Neural progenitor cell (in vitro differentiated cells): ENCODE measurements around the gene DNASE1L3. TPM values are rescaled to one million over a fixed set of nuclear protein-coding genes. Genes with fewer than 3 reads are reported as not detected.

Experiments
- DNase-seq: peaks from one replicate; pipeline ENCODE4 v3.0.0-alpha.2; 2016; ENCODE audit warnings: low spot score
- H2AFZ ChIP-seq: fragments of 200-600 bp; sonication (generic); replicated peaks from 2 replicates; pipeline ENCODE4 v1.6.1; 2016; ENCODE audit warnings: antibody characterized with exemption
- H3F3A ChIP-seq: fragments of 200-600 bp; sonication (generic); 2 replicates; pipeline ENCODE4 v1.6.1; 2016; ENCODE audit warnings: antibody characterized with exemption, low read depth
- H3K27ac ChIP-seq: fragments of 200-600 bp; sonication (generic); 2 replicates; pipeline ENCODE4 v1.5.1; 2016; ENCODE audit warnings: mild to moderate bottlenecking
- H3K27me3 ChIP-seq: fragments of 200-600 bp; sonication (generic); 2 replicates; pipeline ENCODE4 v1.6.1; 2016; ENCODE audit warnings: mild to moderate bottlenecking, moderate library complexity
- H3K36me3 ChIP-seq: fragments of 200-600 bp; sonication (generic); 2 replicates; pipeline ENCODE4 v1.5.1; 2016
- H3K4me1 ChIP-seq: fragments of 200-600 bp; sonication (generic); 2 replicates; pipeline ENCODE4 v1.6.1; 2016; ENCODE audit warnings: mixed run types
- H3K4me2 ChIP-seq: fragments of 200-600 bp; sonication (generic); 2 replicates; pipeline ENCODE4 v1.6.1; 2016
- H3K4me3 ChIP-seq: fragments of 200-600 bp; sonication (generic); 2 replicates; pipeline ENCODE4 v1.5.1; 2016
- H3K79me2 ChIP-seq: fragments of 200-600 bp; sonication (generic); 2 replicates; pipeline ENCODE4 v1.6.1; 2016; ENCODE audit warnings: low read depth
- H3K9ac ChIP-seq: fragments of 200-600 bp; sonication (generic); 2 replicates; pipeline ENCODE4 v1.6.1; 2016
- H3K9me3 ChIP-seq: fragments of 200-600 bp; sonication (generic); 2 replicates; pipeline ENCODE4 v1.5.1; 2016; ENCODE audit warnings: low read depth
- H4K20me1 ChIP-seq: fragments of 200-600 bp; sonication (generic); 2 replicates; pipeline ENCODE4 v1.6.1; 2016; ENCODE audit warnings: low read depth
- H3K27ac Mint-ChIP-seq: 3 replicates; pipeline ENCODE4 v1.8.0; 2021; ENCODE audit warnings: mixed read lengths
- H3K27me3 Mint-ChIP-seq: 2 replicates; pipeline ENCODE4 v1.8.0; 2022; ENCODE audit warnings: low read depth, mild to moderate bottlenecking, inconsistent platforms, moderate library complexity, mixed read lengths; ENCODE audit not compliant: insufficient read depth
- H3K36me3 Mint-ChIP-seq: 3 replicates; pipeline ENCODE4 v1.8.0; 2021; ENCODE audit warnings: mixed read lengths
- H3K4me1 Mint-ChIP-seq: 3 replicates; pipeline ENCODE4 v1.8.0; 2021; ENCODE audit warnings: mixed read lengths
- H3K4me3 Mint-ChIP-seq: 3 replicates; pipeline ENCODE4 v1.8.0; 2021; ENCODE audit warnings: mild to moderate bottlenecking, moderate library complexity, mixed read lengths
- H3K9me3 Mint-ChIP-seq: 3 replicates; pipeline ENCODE4 v1.8.0; 2020; ENCODE audit warnings: mixed read lengths
- EZH2 ChIP-seq: fragments of 200-600 bp; sonication (generic); IDR thresholded peaks from 2 replicates; pipeline ENCODE4 v1.6.1; 2017; ENCODE audit warnings: antibody characterized with exemption, mild to moderate bottlenecking, moderate library complexity
- EZH2phosphoT487 ChIP-seq: fragments of 200-600 bp; sonication (generic); IDR thresholded peaks from 2 replicates; pipeline ENCODE4 v1.6.1; 2017; ENCODE audit warnings: antibody characterized with exemption
- total RNA-seq: library from RNA; depleted of rRNA; stranded (reverse); fragments of >200 nt; gene quantifications from 2 replicates; pipeline ENCODE4 v1.2.3, GENCODE V29; 2015; ENCODE audit warnings: low replicate concordance
- TF ChIP-seq, protein P1 (sequence below): fragments of 200-600 bp; sonication (generic); IDR thresholded peaks from 2 replicates; pipeline ENCODE4 v1.5.1; 2017; ENCODE audit warnings: antibody characterized with exemption, mild to moderate bottlenecking

The DNASE1L3 gene
- total RNA-seq, 1 donor from 2014 or later: not detected

DNA sequence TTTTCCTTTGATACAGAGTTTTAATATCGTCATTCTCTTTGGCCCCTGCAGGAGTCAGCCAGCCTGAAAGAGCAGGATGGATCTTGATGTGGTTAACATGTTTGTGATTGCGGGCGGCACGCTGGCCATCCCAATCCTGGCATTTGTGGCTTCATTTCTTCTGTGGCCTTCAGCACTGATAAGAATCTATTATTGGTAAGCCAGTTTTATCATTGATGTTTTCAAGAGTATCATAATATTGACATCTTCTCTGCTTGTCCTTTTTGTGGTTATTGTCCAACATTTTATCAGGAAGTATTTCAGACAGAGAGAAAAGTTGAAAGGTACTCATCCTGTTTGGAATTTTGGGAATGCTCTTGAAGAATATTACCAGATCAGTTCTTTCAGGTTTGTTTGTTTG is 45.7 kb upstream of the DNASE1L3 start:
- no peaks in the 10 kb centered on the region for H3K27me3 ChIP-seq
- H3K36me3 ChIP-seq: no peaks in the 10 kb centered on the region
- H2AFZ ChIP-seq: no peak overlapping the region
- H3K4me1 ChIP-seq: peaks cover 48% of the 10 kb centered on the region
- Mint-ChIP-seq H3K4me1 (peaks cover 36% of the 10 kb centered on the region), H3K4me3 (no peak overlapping the region), H3K27ac (no peak overlapping the region), H3K36me3 (peaks cover 3% of the 10 kb centered on the region), H3K9me3 (no peaks in the 10 kb centered on the region), H3K27me3 (no peaks in the 10 kb centered on the region)
- no peak overlapping the region for H3K9ac ChIP-seq
- no peak overlapping the region for H3K4me2 ChIP-seq
- H3K9me3 ChIP-seq: no peaks in the 10 kb centered on the region
- no peak overlapping the region for H3K27ac ChIP-seq
- peaks cover 21% of the 10 kb centered on the region for H3F3A ChIP-seq
- no peaks in the 10 kb centered on the region for H4K20me1 ChIP-seq
- H3K79me2 ChIP-seq: no peaks in the 10 kb centered on the region
- TF ChIP-seq EZH2 (no peak), EZH2phosphoT487 (no peak)
- TF ChIP-seq, protein P1, sequence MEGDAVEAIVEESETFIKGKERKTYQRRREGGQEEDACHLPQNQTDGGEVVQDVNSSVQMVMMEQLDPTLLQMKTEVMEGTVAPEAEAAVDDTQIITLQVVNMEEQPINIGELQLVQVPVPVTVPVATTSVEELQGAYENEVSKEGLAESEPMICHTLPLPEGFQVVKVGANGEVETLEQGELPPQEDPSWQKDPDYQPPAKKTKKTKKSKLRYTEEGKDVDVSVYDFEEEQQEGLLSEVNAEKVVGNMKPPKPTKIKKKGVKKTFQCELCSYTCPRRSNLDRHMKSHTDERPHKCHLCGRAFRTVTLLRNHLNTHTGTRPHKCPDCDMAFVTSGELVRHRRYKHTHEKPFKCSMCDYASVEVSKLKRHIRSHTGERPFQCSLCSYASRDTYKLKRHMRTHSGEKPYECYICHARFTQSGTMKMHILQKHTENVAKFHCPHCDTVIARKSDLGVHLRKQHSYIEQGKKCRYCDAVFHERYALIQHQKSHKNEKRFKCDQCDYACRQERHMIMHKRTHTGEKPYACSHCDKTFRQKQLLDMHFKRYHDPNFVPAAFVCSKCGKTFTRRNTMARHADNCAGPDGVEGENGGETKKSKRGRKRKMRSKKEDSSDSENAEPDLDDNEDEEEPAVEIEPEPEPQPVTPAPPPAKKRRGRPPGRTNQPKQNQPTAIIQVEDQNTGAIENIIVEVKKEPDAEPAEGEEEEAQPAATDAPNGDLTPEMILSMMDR: no peak
- H3K4me3 ChIP-seq: no peak overlapping the region
- DNase-seq: no peak

- Mint-ChIP-seq H3K4me1 (peaks cover 41% of the 10 kb centered on the region), H3K36me3 (peaks cover 3% of the 10 kb centered on the region), H3K27me3 (no peaks in the 10 kb centered on the region), H3K9me3 (no peaks in the 10 kb centered on the region), H3K4me3 (no peak overlapping the region), H3K27ac (no peak overlapping the region)
- H2AFZ ChIP-seq: no peak overlapping the region
- H3F3A ChIP-seq: peaks cover 23% of the 10 kb centered on the region
- no peak overlapping the region for H3K4me3 ChIP-seq
- no peaks in the 10 kb centered on the region for H3K27me3 ChIP-seq
- H3K27ac ChIP-seq: no peak overlapping the region
- no peaks in the 10 kb centered on the region for H3K36me3 ChIP-seq
- no peak overlapping the region for H3K9ac ChIP-seq
- no peaks in the 10 kb centered on the region for H3K9me3 ChIP-seq
- peaks cover 53% of the 10 kb centered on the region for H3K4me1 ChIP-seq
- H4K20me1 ChIP-seq: no peaks in the 10 kb centered on the region
- DNase-seq: no peak
- TF ChIP-seq EZH2phosphoT487 (no peak), EZH2 (no peak)
- TF ChIP-seq, protein P1: no peak
- H3K4me2 ChIP-seq: no peak overlapping the region
- no peaks in the 10 kb centered on the region for H3K79me2 ChIP-seq
These were observed 45.3 kb upstream of the DNASE1L3 start for GRCh38 chr3:58256061-58256460.

DNA sequence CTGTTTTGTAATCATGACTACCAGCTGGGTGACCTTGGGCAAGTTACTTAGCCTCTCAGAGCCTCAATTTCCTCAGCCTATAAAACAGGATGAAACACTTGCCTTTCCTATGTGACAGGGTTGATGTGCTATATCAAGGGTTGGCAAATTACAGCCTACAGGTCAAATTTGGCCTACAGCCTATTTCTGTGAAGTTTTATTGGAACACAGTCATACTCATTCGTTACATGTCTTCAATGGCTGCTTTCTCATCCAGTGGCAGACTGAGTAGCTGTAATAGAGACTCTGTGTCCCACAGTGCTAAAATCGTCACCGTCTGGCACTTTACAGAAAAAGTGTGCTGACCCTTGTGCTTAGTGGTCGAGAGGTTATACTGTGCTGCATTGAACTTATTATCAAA is 43.4 kb upstream of the DNASE1L3 start:
- Histone ChIP-seq H3K9ac (no peak overlapping the region), H3K27me3 (no peaks in the 10 kb centered on the region), H3K4me1 (peaks cover 53% of the 10 kb centered on the region), H3K9me3 (no peaks in the 10 kb centered on the region), H3F3A (peaks cover 31% of the 10 kb centered on the region), H3K27ac (no peak overlapping the region), H3K4me2 (no peak overlapping the region), H3K36me3 (no peaks in the 10 kb centered on the region), H3K79me2 (no peaks in the 10 kb centered on the region), H2AFZ (no peak overlapping the region), H3K4me3 (no peak overlapping the region), H4K20me1 (no peaks in the 10 kb centered on the region)
- Mint-ChIP-seq H3K36me3 (peaks cover 3% of the 10 kb centered on the region), H3K9me3 (no peaks in the 10 kb centered on the region), H3K4me1 (peaks cover 44% of the 10 kb centered on the region), H3K4me3 (no peak overlapping the region), H3K27me3 (no peaks in the 10 kb centered on the region), H3K27ac (no peak overlapping the region)
- no peak for DNase-seq
- TF ChIP-seq EZH2phosphoT487: no peak
- TF ChIP-seq EZH2: no peak
- TF ChIP-seq, protein P1: no peak
